Kidney glomerular epithelial cell (primary cell): ENCODE measurements around the gene CA7.
"Not testable (repeated sequence)": the region's sequence is repeated elsewhere in the genome, so short reads cannot be mapped to it uniquely, and the experiment has no call there.

Source experiments
- DNase-seq: peaks from one replicate; lab custom pipeline; 2025; lab: John Stamatoyannopoulos, UW

CA7 gene

DNA sequence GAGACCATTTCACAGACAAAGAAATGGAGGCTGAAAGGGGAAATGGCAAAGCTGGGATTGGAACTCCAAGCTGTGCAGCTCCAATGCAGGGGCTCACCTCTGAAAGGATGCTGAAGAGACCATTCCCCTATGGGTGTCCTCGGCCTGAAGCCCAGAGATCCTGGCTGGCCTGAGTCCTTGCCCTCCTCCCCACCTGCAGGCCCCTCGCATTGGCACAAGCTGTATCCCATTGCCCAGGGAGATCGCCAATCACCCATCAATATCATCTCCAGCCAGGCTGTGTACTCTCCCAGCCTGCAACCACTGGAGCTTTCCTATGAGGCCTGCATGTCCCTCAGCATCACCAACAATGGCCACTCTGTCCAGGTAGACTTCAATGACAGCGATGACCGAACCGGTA lies 2.6 kb downstream of the CA7 start:
- DNase-seq, result no peak

GRCh38 chr16:66847533-66848067 lies 3.4 kb downstream of the CA7 start:
- DNase-seq, result no peak

GRCh38 chr16:66848172-66848571 lies 4.0 kb downstream of the CA7 start:
- DNase-seq, result no peak

DNA sequence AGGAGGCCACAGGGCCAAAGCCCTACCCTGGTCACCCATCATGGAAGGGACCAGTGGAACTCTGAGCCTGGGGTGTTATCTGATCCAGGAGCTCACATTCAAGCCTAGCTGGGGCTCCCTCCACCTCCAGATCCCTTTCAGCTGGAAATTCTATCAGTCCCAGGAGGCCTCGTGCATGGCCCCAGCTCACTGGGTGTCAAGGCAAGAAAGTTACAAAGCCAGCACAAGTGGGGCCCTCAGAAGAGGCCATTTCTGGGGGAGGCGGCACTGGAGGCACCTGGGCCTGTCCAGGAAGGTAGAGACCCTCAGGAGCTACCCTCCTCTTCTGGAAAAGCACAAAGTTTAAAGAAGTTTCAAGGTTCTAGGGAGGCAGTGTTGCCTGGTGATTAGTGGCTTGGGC lies 4.8 kb downstream of the CA7 start:
- no peak for DNase-seq

GRCh38 chr16:66849549-66849948 lies 5.3 kb downstream of the CA7 start:
- DNase-seq, result no peak

DNA sequence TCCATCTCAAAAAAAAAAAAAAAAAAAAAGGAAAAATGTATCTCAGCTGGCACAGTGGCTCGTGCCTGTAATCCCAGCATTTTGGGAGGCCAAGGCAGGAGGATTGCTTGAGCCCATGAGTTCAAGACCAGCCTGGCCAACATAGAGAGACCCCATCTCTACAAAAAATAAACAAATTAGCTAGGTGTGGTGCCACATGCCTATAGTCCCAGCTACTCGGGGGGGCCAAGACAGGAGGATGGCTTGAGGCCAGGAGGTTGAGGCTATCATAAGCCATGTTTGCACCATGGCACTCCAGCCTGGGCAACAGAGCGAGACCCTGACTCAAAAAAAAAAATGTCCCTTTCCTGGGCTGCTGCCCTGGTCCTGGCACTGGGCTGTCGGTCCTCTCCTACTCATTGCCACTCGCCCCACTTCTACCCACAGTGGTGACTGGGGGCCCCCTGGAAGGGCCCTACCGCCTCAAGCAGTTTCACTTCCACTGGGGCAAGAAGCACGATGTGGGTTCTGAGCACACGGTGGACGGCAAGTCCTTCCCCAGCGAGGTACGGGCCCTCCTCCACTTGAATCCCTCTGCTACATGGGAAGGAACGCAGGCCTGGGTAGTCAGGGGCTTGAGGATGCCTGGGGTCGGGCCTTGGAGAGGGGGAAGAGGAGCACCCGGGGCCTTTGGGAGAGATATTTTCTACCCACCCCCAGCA lies 6.1 kb downstream of the CA7 start:
- no peak for DNase-seq

GRCh38 chr16:66851166-66851964 lies 7.2 kb downstream of the CA7 start:
- DNase-seq, result no peak

GRCh38 chr16:66853261-66854139 lies 9.3 kb downstream of the CA7 start:
- no peak for DNase-seq

GRCh38 chr16:66856184-66856730 lies 12.0 kb downstream of the CA7 start:
- DNase-seq, result no peak

- DNase-seq, result no peak
Observed at GRCh38 chr16:66856801-66857200, 12.6 kb downstream of the CA7 start.

DNA sequence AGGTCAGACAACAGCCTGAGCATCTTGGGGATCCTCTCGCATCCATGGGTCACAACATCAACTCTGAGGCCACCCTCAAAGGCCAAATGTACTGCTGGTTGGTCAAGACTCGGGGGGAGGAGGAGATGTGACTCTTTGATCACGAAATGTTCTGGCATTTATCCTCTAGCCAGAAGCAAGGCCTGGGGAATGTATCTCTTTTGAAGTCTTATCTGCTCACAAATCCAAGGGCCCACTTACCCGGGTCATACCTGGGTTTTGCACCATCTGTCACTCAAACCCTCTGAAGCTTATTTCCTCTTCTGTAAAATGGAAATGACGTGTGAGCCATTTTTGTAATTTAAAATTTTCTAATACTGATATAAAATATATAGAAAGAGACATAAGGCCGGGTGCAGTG lies 13.2 kb downstream of the CA7 start:
- no peak for DNase-seq

- DNase-seq, result no peak
Observed at GRCh38 chr16:66858740-66859396, 14.7 kb downstream of the CA7 start.

GRCh38 chr16:66859397-66860068 lies 15.3 kb downstream of the CA7 start:
- no peak for DNase-seq

- DNase-seq, result no peak
Observed at GRCh38 chr16:66862023-66862520, 17.9 kb downstream of the CA7 start.

DNA sequence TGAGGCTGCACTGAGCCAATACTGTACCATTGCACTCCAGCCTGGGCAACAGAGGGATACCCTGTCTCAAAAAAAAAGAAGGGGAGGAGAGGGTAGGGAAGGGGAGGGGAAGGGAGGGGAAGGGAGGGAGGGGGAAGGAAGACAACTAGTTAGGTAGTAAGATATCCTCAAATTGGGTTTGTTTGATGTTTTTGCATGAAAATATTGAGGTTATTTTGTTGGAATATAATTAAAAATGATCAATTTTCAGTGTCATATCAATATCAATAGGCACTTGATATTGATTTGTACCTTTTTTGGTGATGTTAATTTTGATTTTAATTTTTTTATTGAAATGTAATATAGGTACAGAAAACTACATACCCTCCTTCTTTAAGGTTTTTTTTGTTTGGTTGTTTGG lies 19.5 kb downstream of the CA7 start:
- no peak for DNase-seq

GRCh38 chr16:66869424-66869823 lies 25.2 kb downstream of the CA7 start:
- DNase-seq, result no peak

DNA sequence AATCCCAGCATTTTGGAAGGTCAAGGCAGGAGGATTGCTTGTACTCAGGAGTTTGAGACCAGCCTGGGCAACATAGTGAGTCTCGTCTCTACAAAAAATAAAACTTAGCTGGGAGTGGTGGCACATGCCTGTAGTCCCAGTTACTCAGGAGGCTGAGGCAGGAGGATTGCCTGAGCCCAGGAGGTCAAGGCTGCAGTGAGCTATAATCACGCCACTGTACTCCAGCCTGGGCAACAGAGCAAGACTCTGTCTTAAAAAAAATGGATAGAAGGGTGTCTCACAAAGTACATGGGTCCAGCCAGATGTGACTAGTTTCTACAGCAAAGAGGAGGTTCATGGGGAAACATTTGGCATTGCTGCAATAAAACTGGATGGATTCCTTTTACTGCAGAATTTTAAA lies 27.1 kb downstream of the CA7 start:
- DNase-seq, result not testable (repeated sequence)

GRCh38 chr16:66871840-66872239 lies 27.6 kb downstream of the CA7 start:
- DNase-seq, result no peak

- DNase-seq, result no peak
Observed at GRCh38 chr16:66872559-66872942, 28.3 kb downstream of the CA7 start.

DNA sequence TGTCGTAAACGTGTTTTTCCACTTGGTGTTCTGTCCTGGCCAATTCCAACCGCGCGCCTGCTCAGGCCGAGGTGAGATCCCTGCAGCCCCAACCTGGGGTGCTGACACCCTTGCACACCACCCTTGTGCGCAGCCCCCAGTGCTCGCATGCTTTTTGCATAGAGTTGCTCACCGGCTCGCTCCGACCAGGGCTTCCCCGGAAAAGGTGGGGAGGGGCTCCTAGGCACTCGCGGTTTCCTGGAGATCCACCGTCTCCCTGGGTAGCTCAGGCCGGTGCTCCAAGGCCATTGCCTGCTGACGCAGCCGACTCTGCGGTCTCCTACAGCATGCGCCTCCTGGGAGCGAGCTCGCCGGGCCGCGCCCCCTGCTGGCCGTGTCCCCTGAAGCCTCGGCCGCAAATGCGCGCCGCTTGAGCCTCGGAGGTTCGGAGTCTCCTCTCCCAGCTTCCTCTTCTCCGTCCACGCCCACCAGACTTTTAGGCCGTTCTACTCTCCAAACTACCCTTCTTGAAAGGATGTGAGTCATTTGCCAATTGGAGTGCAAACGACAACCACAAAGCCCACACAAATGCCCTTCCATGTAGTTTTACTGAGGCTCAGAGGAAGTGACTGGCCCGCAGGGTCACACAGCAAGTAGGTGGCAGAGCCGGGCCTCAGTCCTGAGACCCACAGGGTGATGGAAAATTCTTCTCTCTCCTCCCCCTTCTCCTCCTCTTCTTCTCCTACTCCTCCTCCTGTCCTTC lies 28.9 kb downstream of the CA7 start:
- DNase-seq, result peak; percentile 91
